OCI-LY1 (cell line): ENCODE data around the gene KCTD1.

ENCODE experiments used
- H2AFZ ChIP-seq: fragments of 200-600 bp; sonication (generic), shearing (Covaris generic); 2 replicates; pipeline ENCODE4 v1.6.0; 2014; ENCODE audit warnings: antibody characterized with exemption, mild to moderate bottlenecking, low read length
- H3F3A ChIP-seq: fragments of 200-600 bp; sonication (generic), shearing (Covaris generic); 2 replicates; pipeline ENCODE4 v1.6.0; 2014; ENCODE audit warnings: mild to moderate bottlenecking, antibody characterized with exemption, low read length, moderate library complexity; ENCODE audit not compliant: insufficient read depth
- H3K27ac ChIP-seq: fragments of 200-600 bp; sonication (generic); 2 replicates; pipeline ENCODE4 v1.5.1; 2014; ENCODE audit warnings: low read length, mixed run types, mild to moderate bottlenecking, low read depth; ENCODE audit not compliant: poor library complexity, severe bottlenecking
- H3K27me3 ChIP-seq: fragments of 200-600 bp; sonication (generic); 2 replicates; pipeline ENCODE4 v1.6.0; 2014; ENCODE audit warnings: antibody characterized with exemption, mild to moderate bottlenecking, low read length, moderate library complexity; ENCODE audit not compliant: insufficient read depth
- H3K36me3 ChIP-seq: fragments of 200-600 bp; sonication (generic); 2 replicates; pipeline ENCODE4 v1.6.1; 2014; ENCODE audit warnings: mild to moderate bottlenecking, antibody characterized with exemption, low read length, moderate library complexity, mixed read lengths; ENCODE audit not compliant: insufficient read depth
- H3K4me1 ChIP-seq: fragments of 200-600 bp; sonication (generic); 2 replicates; pipeline ENCODE4 v1.5.1; 2014; ENCODE audit warnings: mild to moderate bottlenecking, low read length, moderate library complexity; ENCODE audit not compliant: insufficient read depth, severe bottlenecking
- H3K4me2 ChIP-seq: fragments of 200-600 bp; sonication (generic), shearing (Covaris generic); 2 replicates; pipeline ENCODE4 v1.6.1; 2014; ENCODE audit warnings: low read length
- H3K4me3 ChIP-seq: fragments of 200-600 bp; sonication (generic); 2 replicates; pipeline ENCODE4 v1.5.1; 2014; ENCODE audit warnings: low read length, low read depth, mild to moderate bottlenecking, mixed read lengths; ENCODE audit not compliant: poor library complexity, severe bottlenecking
- H3K79me2 ChIP-seq: fragments of 200-600 bp; shearing (Covaris generic); 2 replicates; pipeline ENCODE4 v1.6.1; 2016; ENCODE audit warnings: mixed run types, low read length, mixed read lengths; ENCODE audit not compliant: insufficient read depth
- H3K9ac ChIP-seq: fragments of 200-600 bp; sonication (generic), shearing (Covaris generic); 2 replicates; pipeline ENCODE4 v1.6.1; 2014; ENCODE audit warnings: mild to moderate bottlenecking, low read length, mixed read lengths
- H3K9me2 ChIP-seq: fragments of 200-600 bp; sonication (generic), shearing (Covaris generic); 2 replicates; pipeline ENCODE4 v1.6.1; 2014; ENCODE audit warnings: low read depth, mild to moderate bottlenecking, low read length, mixed read lengths
- H3K9me3 ChIP-seq: fragments of 200-600 bp; shearing (Covaris generic); 2 replicates; pipeline ENCODE4 v1.6.1; 2014; ENCODE audit warnings: low read length, mixed read lengths
- H4K20me1 ChIP-seq: fragments of 200-600 bp; sonication (generic), shearing (Covaris generic); 2 replicates; pipeline ENCODE4 v1.6.0; 2016; ENCODE audit warnings: mild to moderate bottlenecking, low read length; ENCODE audit not compliant: insufficient read depth
- EZH2 ChIP-seq: fragments of 200-600 bp; sonication (generic), shearing (Covaris generic); IDR thresholded peaks from 2 replicates; pipeline ENCODE4 v1.8.0; 2017; ENCODE audit warnings: borderline replicate concordance, mixed run types, mild to moderate bottlenecking, antibody characterized with exemption, low read length, moderate library complexity, mixed read lengths
- TF ChIP-seq, protein P1 (sequence below): fragments of 200-600 bp; sonication (generic), shearing (Covaris generic); IDR thresholded peaks from 2 replicates; pipeline ENCODE4 v1.5.1; 2017; ENCODE audit warnings: mild to moderate bottlenecking, antibody characterized with exemption, low read length, moderate library complexity, mixed read lengths

The KCTD1 gene

DNA sequence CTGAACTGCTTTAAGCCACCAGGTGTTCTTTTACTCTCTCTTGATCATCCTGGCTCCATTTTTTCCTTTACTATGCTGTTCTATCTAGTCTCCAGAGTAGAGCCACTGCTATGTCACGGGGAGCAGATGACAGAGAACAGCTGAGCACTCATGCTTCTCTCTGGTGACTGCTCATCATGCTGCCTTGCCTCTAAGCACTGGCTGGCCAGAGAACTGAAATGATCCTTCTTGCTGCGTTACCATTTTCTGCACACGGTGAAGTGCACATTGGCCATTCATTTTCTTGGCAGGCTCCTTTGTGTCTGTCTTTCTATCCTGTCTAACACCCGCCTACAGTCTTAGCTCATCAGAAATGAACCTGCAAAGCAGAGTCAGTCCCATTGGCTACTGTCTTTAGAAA lies 86.0 kb downstream of the KCTD1 start:
- TF ChIP-seq, protein P1, sequence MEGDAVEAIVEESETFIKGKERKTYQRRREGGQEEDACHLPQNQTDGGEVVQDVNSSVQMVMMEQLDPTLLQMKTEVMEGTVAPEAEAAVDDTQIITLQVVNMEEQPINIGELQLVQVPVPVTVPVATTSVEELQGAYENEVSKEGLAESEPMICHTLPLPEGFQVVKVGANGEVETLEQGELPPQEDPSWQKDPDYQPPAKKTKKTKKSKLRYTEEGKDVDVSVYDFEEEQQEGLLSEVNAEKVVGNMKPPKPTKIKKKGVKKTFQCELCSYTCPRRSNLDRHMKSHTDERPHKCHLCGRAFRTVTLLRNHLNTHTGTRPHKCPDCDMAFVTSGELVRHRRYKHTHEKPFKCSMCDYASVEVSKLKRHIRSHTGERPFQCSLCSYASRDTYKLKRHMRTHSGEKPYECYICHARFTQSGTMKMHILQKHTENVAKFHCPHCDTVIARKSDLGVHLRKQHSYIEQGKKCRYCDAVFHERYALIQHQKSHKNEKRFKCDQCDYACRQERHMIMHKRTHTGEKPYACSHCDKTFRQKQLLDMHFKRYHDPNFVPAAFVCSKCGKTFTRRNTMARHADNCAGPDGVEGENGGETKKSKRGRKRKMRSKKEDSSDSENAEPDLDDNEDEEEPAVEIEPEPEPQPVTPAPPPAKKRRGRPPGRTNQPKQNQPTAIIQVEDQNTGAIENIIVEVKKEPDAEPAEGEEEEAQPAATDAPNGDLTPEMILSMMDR = no peak
- no peak for TF ChIP-seq EZH2
- H3K4me3 ChIP-seq = no peak overlapping the region
- no peaks in the 10 kb centered on the region for H3K9me2 ChIP-seq
- H2AFZ ChIP-seq = no peak overlapping the region
- H3K9me3 ChIP-seq = no peaks in the 10 kb centered on the region
- H3K4me1 ChIP-seq = no peaks in the 10 kb centered on the region
- no peak overlapping the region for H3K9ac ChIP-seq
- H3K27ac ChIP-seq = no peak overlapping the region
- H3K4me2 ChIP-seq = no peak overlapping the region
- no peaks in the 10 kb centered on the region for H4K20me1 ChIP-seq
- no peaks in the 10 kb centered on the region for H3K27me3 ChIP-seq
- no peaks in the 10 kb centered on the region for H3K79me2 ChIP-seq
- H3K36me3 ChIP-seq = no peaks in the 10 kb centered on the region
- H3F3A ChIP-seq = no peaks in the 10 kb centered on the region

DNA sequence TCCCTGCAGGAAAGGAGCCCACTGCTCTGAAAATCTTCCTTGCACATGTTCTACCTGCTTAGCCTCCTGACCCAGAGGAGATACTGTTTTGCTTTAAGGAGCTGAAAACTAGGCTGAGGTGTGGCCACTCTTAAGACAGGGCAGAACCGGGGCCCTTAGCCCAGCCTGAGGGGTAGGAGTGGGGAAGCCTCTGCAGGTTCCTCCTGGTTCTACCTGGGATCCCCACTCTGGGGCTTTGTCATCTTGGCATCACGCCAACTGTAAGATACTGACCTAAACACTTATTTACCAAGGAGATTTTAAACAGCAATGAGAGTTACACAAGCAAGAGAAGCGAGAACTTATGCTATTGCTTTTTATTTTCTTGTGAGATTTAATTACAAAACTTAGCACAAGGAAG lies 86.9 kb downstream of the KCTD1 start:
- Histone ChIP-seq H3K36me3 (no peaks in the 10 kb centered on the region), H3K9me3 (no peaks in the 10 kb centered on the region), H4K20me1 (no peaks in the 10 kb centered on the region), H3K27ac (no peak overlapping the region), H3K9ac (no peak overlapping the region), H3K9me2 (no peaks in the 10 kb centered on the region), H3K79me2 (no peaks in the 10 kb centered on the region), H3K4me3 (no peak overlapping the region), H3K4me1 (no peaks in the 10 kb centered on the region), H3K4me2 (no peak overlapping the region), H3K27me3 (no peaks in the 10 kb centered on the region), H2AFZ (no peak overlapping the region), H3F3A (no peaks in the 10 kb centered on the region)
- no peak for TF ChIP-seq EZH2

DNA sequence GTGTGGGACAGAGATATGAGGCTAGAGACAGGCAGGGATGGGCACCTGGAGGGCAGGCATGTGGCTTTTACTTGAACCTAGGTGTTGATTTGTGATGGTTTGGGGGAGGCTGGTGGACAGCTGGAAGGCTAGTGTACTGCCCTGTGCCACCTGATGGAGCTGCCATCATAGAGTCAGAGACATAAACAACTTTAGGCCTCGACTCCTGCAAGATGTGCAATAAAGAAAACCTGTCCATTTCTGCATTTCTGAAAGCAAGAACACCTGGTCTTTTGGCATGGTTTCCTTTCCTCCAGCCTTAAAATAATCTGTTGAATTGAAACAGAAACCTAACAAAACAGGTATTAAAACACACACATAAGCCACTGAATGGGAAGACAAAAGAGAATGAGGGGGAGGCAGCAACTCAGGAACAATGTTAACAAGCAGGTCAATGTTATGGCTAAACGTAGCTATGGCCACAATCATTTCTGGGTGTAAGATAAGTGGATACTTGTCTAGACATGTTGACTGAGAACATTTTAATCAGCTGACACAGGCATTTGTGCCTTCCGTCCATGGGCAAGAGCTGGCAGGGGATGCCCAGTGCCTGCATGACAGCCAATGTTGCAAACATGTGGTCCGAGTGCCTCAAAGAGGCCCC lies 87.8 kb downstream of the KCTD1 start:
- Histone ChIP-seq H4K20me1 (no peaks in the 10 kb centered on the region), H3K36me3 (no peaks in the 10 kb centered on the region), H2AFZ (no peak overlapping the region), H3K9me3 (no peaks in the 10 kb centered on the region), H3K9me2 (no peaks in the 10 kb centered on the region), H3K79me2 (no peaks in the 10 kb centered on the region), H3K4me3 (no peak overlapping the region), H3F3A (no peaks in the 10 kb centered on the region), H3K4me2 (no peak overlapping the region), H3K9ac (no peak overlapping the region), H3K27me3 (no peaks in the 10 kb centered on the region), H3K4me1 (no peaks in the 10 kb centered on the region), H3K27ac (no peak overlapping the region)
- no peak for TF ChIP-seq EZH2
- TF ChIP-seq, protein P1 = no peak

DNA sequence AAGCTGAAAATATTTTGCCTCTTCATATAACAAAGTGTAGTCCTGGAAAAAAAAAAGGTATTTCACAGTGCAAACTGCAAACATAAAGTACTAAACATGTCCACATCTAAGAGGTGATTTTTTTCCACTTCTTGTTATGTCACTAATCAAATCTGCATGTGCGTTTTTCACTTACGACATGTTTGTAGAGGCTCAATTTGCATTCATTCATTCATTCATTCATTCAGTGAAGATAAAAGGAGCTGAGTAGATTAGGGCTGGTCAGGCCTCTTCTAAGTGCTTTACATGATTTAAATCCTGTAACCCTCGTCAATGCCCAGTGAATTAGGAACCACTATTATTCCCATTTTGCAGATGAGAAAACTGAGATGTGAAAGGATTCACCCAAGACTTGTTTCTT lies 88.5 kb downstream of the KCTD1 start:
- TF ChIP-seq, protein P1 = no peak
- no peak for TF ChIP-seq EZH2
- H3K9me2 ChIP-seq = no peaks in the 10 kb centered on the region
- H4K20me1 ChIP-seq = no peaks in the 10 kb centered on the region
- no peaks in the 10 kb centered on the region for H3F3A ChIP-seq
- H3K9me3 ChIP-seq = no peaks in the 10 kb centered on the region
- no peaks in the 10 kb centered on the region for H3K27me3 ChIP-seq
- no peaks in the 10 kb centered on the region for H3K4me1 ChIP-seq
- no peak overlapping the region for H3K9ac ChIP-seq
- H3K36me3 ChIP-seq = no peaks in the 10 kb centered on the region
- H3K79me2 ChIP-seq = no peaks in the 10 kb centered on the region
- no peak overlapping the region for H2AFZ ChIP-seq
- no peak overlapping the region for H3K4me2 ChIP-seq
- H3K4me3 ChIP-seq = no peak overlapping the region
- no peak overlapping the region for H3K27ac ChIP-seq
